Neutrophil (primary cell): ENCODE results near the gene COL18A1.
"Not testable (repeated sequence)": the region's sequence is repeated elsewhere in the genome, so short reads cannot be mapped to it uniquely, and the experiment has no call there.

Source experiments
- H3K27ac ChIP-seq: fragments of 200-600 bp; sonication (generic); 2 replicates; pipeline ENCODE4 v1.5.1; 2016; ENCODE audit warnings: mild to moderate bottlenecking, moderate library complexity
- H3K27me3 ChIP-seq: fragments of 200-600 bp; sonication (generic); 2 replicates; pipeline ENCODE4 v1.6.0; 2016; ENCODE audit warnings: mild to moderate bottlenecking
- H3K36me3 ChIP-seq: fragments of 200-600 bp; sonication (generic); 2 replicates; pipeline ENCODE4 v1.5.1; 2017
- H3K4me1 ChIP-seq, 2 experiments: fragments of 200-600 bp in 1 of 2; sonication (generic) in 1 of 2; 1 replicate in 1 of 2; 2 replicates in 1 of 2; pipeline versions ENCODE4 v1.5.1 to v1.6.1; 2013 to 2016; ENCODE audit warnings: low read depth in 1 of 2, low read length in 1 of 2, mild to moderate bottlenecking in 1 of 2, moderate library complexity in 1 of 2; ENCODE audit not compliant: control insufficient read depth in 1 of 2, insufficient read depth in 1 of 2
- H3K4me3 ChIP-seq, 2 experiments: fragments of 200-600 bp in 1 of 2; sonication (generic) in 1 of 2; 1 replicate in 1 of 2; 2 replicates in 1 of 2; pipeline ENCODE4 v1.5.1; 2013 to 2016; ENCODE audit warnings: low read depth in 1 of 2, low read length in 1 of 2, mild to moderate bottlenecking in 1 of 2, moderate library complexity in 1 of 2
- H3K9me3 ChIP-seq: fragments of 200-600 bp; sonication (generic); 2 replicates; pipeline ENCODE4 v1.5.1; 2016
- TF ChIP-seq, protein P1 (sequence below): fragments of 200-600 bp; sonication (generic); IDR thresholded peaks from 2 replicates; pipeline ENCODE4 v1.5.1; 2016; ENCODE audit warnings: antibody characterized with exemption

COL18A1 gene

DNA sequence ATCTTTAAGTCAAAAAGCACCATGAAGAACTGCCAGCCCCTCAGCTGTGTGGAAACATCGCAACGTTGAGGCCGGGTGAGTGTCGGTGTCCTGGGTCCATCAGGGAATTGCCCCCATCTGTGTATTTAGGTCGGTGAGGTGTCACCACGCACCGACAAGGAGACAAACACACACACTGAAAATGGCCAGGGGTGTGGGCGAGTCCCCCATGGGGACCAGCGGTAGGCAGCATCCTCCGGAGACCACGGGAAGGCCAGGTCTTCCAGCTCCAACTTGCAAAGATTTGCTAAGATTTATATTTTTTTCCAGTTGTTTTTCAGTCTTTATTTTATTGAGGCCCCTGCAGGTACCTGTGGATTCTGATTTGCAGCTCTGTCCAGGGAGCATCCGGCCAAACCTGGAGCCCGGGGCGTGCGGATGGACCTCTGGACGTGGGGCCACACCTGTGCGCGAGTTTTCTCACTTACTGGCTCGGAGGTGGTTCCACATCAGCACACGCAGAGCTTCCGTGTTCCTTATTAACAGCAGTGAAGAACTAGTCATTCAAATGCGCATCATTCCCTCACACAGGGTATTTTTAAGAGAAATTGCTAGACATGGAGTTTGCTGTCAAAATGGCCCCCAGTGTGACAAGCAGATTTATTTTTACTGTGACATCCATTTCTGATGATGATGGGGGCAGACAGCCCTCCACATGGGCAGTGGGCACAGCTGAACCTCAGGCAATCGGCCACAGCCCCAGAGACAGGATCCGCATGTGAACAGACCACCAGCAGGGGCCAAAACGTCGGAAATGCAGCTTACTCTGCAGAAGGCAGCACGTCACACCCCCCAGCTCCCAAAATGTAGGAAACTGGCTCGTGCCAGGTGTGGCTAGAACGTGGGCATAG lies 154.5 kb downstream of the COL18A1 start:
- peaks cover 39% of the 10 kb centered on the region for H3K27me3 ChIP-seq
- TF ChIP-seq, protein P1, sequence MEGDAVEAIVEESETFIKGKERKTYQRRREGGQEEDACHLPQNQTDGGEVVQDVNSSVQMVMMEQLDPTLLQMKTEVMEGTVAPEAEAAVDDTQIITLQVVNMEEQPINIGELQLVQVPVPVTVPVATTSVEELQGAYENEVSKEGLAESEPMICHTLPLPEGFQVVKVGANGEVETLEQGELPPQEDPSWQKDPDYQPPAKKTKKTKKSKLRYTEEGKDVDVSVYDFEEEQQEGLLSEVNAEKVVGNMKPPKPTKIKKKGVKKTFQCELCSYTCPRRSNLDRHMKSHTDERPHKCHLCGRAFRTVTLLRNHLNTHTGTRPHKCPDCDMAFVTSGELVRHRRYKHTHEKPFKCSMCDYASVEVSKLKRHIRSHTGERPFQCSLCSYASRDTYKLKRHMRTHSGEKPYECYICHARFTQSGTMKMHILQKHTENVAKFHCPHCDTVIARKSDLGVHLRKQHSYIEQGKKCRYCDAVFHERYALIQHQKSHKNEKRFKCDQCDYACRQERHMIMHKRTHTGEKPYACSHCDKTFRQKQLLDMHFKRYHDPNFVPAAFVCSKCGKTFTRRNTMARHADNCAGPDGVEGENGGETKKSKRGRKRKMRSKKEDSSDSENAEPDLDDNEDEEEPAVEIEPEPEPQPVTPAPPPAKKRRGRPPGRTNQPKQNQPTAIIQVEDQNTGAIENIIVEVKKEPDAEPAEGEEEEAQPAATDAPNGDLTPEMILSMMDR, result no peak
- no peaks in the 10 kb centered on the region for H3K36me3 ChIP-seq
- H3K27ac ChIP-seq, result no peak overlapping the region
- no peaks in the 10 kb centered on the region for H3K9me3 ChIP-seq
- peaks cover 8 to 12% of the 10 kb centered on the region in 2 experiments for H3K4me1 ChIP-seq
- H3K4me3 ChIP-seq, result no peak overlapping the region

DNA sequence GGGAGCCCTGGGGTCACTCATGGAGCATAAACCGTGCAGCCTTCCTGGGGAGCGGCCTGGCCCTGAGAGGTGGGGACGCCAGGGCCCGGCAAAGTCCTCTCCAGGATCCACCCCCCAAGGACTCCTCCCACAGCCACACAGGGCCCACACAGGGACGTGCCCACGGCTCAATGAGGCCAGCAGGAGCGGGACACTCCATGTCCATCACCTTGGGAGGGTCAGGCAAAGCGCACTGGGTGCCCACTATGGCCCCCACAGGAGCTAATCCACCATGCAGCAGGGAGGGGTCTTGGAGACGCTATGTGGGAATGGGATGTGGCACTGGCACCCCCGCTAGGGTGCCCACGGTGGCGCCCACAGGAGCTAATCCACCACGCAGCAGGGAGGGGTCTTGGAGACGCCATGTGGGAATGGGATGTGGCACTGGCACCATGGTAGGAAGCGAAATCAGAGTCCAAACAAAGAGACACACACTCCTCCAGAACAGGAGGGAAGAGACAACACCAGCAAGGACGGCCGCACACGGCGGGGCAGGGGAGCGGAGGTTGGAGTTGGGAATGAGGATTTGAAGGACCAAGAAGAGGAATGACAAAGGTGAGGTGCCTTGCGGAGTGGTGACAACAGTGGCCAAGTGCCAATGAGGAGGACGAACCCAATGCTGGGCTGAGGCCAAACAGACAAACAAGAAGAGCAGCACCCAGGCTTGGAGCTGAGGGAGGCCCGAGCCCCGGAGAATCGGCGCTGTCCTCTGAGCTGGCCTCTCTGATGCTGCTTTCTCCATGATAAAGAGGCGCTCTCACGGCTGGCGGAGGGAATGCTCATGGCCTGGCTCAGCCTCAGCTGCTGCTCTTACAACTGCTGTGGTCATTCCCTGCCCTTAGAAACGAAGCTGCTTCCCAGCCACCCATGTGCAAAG lies 155.4 kb downstream of the COL18A1 start:
- Histone ChIP-seq H3K4me3 (no peak overlapping the region), H3K9me3 (no peaks in the 10 kb centered on the region), H3K36me3 (no peaks in the 10 kb centered on the region), H3K27ac (no peak overlapping the region), H3K4me1 (peaks cover 8 to 12% of the 10 kb centered on the region in 2 experiments), H3K27me3 (peaks cover 47% of the 10 kb centered on the region)
- TF ChIP-seq, protein P1, result no peak

DNA sequence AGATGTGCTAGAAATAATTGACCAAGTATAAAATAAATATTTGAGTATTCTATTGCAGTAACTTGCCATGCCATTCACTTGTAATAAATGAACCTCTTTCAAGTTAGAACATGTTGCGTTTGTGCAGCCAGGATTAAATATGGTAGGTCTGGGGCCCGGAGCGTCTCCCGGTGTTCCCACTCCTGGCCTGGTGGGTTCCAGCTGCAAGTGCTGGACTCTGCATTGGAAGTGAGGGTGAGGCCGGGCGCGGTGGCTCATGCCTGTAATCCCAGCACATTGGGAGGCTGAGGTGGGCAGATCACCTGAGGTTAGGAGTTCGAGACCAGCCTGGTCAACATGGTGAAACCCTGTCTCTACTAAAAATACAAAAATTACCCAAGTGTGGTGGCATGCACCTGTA lies 156.3 kb downstream of the COL18A1 start:
- not testable (repeated sequence) for H3K27ac ChIP-seq, H3K9me3 ChIP-seq, H3K36me3 ChIP-seq, H3K4me3 ChIP-seq, H3K4me1 ChIP-seq
- H3K27me3 ChIP-seq, result peaks cover 56% of the 10 kb centered on the region

DNA sequence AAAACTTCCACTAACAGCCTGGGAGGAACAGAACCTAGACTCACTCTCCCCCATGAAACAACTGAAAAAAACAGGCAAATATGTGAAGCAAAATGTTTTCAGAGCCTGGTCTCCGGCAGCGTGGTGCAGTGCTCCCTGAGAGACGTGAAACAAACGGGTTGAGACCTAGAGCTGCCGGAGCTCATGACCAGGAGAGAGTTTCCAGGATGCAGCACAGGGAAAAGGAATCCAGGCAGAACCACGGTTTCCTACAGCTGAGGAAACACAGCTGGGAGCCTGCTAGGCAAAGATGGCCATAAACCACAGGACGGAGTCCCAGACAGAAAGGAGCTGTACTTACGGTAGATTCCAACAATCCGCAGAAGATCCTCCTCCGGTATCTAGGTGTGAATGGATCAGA lies 157.4 kb downstream of the COL18A1 start:
- Histone ChIP-seq H3K27me3 (peaks cover 67% of the 10 kb centered on the region), H3K9me3 (no peaks in the 10 kb centered on the region), H3K27ac (no peak overlapping the region), H3K4me1 (no peaks in the 10 kb centered on the region), H3K36me3 (no peaks in the 10 kb centered on the region), H3K4me3 (no peak overlapping the region)
- TF ChIP-seq, protein P1, result no peak

DNA sequence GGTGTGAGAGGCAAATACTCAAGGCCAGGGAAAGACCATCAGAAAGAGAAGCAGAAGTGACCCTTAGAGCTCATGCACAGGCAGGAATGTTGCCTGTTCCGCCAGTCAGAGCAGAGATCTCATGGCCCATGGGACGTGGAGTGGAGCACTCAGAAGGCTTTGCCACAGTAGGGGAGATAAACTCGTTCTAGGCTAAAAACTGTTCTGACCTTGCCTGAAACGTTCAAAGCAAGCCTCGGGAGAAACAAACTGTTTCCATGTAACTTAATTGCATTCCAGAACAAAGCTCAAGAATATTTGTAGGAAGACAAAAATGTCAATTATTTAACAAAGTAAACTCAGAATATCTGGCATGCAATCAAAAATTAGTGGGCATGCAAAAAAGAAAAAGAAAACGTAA lies 158.0 kb downstream of the COL18A1 start:
- Histone ChIP-seq H3K4me3 (no peak overlapping the region), H3K27ac (no peak overlapping the region), H3K4me1 (no peaks in the 10 kb centered on the region), H3K9me3 (no peaks in the 10 kb centered on the region), H3K27me3 (peaks cover 73% of the 10 kb centered on the region), H3K36me3 (no peaks in the 10 kb centered on the region)
- TF ChIP-seq, protein P1, result no peak
